PC-3 (cell line): ENCODE data around the gene GATAD2A. TPM values are rescaled to one million over a fixed set of nuclear protein-coding genes. Genes with fewer than 3 reads are reported as not detected.

Experiments used
- ATAC-seq: fragments of 200-7000 bp; cut with Tn5 transposase; 2 replicates; pipeline ENCODE4 v1.9.1; 2020; ENCODE audit warnings: mild to moderate bottlenecking, moderate library complexity
- BruUV-seq: library from RNA; stranded (reverse); fragments of 400-500 nt; replicated peaks from 2 replicates; lab custom pipeline; 2021; lab: Mats Ljungman, UMichigan
- CTCF ChIA-PET: fragments of 300-600 bp; sonication (Branson Sonifier 250); formaldehyde crosslinking; loops from one replicate; lab custom pipeline; 2022; ENCODE audit warnings: antibody characterized with exemption; lab: Charles Lee
- POLR2A ChIA-PET: fragments of 300-600 bp; sonication (Branson Sonifier 250); formaldehyde crosslinking; loops from one replicate; lab custom pipeline; 2022; ENCODE audit warnings: antibody characterized with exemption; ENCODE audit not compliant: unreplicated experiment; lab: Charles Lee
- DNase-seq: peaks from one replicate; pipeline ENCODE4 v3.0.0-alpha.2; 2015
- H2AFZ ChIP-seq: fragments of 300-600 bp; sonication (generic); 2 replicates; pipeline ENCODE4 v1.6.0; 2016; ENCODE audit warnings: antibody characterized with exemption, low read length
- H3F3A ChIP-seq: fragments of 300-600 bp; sonication (generic); one replicate; pipeline ENCODE4 v1.6.0; 2017; ENCODE audit warnings: antibody characterized with exemption, low read length, control low read depth, mild to moderate bottlenecking; ENCODE audit not compliant: unreplicated experiment
- H3K27ac ChIP-seq: fragments of 300-600 bp; sonication (generic); 2 replicates; pipeline ENCODE4 v1.5.1; 2016; ENCODE audit warnings: mild to moderate bottlenecking, low read length
- H3K27me3 ChIP-seq: fragments of 300-600 bp; sonication (generic); 2 replicates; pipeline ENCODE4 v1.6.1; 2016; ENCODE audit warnings: low read length, mixed read lengths
- H3K36me3 ChIP-seq: fragments of 300-600 bp; sonication (generic); 2 replicates; pipeline ENCODE4 v1.6.1; 2016; ENCODE audit warnings: low read depth, mixed run types, low read length, mixed read lengths
- H3K4me1 ChIP-seq: fragments of 300-600 bp; sonication (generic); 2 replicates; pipeline ENCODE4 v1.5.1; 2016; ENCODE audit warnings: low read length; ENCODE audit not compliant: insufficient read depth
- H3K4me2 ChIP-seq: fragments of 300-600 bp; sonication (generic); 2 replicates; pipeline ENCODE4 v1.6.0; 2016; ENCODE audit warnings: low read length
- H3K4me3 ChIP-seq: fragments of 300-600 bp; sonication (generic); 2 replicates; pipeline ENCODE4 v1.5.1; 2016; ENCODE audit warnings: mild to moderate bottlenecking, low read length, mixed read lengths
- H3K79me2 ChIP-seq: fragments of 300-600 bp; sonication (generic); 2 replicates; pipeline ENCODE4 v1.6.1; 2017; ENCODE audit warnings: low read length, mixed read lengths
- H3K9ac ChIP-seq: fragments of 300-600 bp; sonication (generic); 2 replicates; pipeline ENCODE4 v1.6.0; 2016; ENCODE audit warnings: mild to moderate bottlenecking, low read length
- H3K9me2 ChIP-seq: fragments of 300-600 bp; sonication (generic); replicated peaks from 2 replicates; pipeline ENCODE4 v1.6.1; 2016; ENCODE audit warnings: mixed run types, low read length, mixed read lengths
- H3K9me3 ChIP-seq: fragments of 300-600 bp; sonication (generic); 2 replicates; pipeline ENCODE4 v1.6.1; 2016; ENCODE audit warnings: low read length, mixed read lengths
- H4K20me1 ChIP-seq: fragments of 300-600 bp; sonication (generic); 2 replicates; pipeline ENCODE4 v1.6.1; 2016; ENCODE audit warnings: low read length, mixed read lengths
- CTCF ChIP-seq: fragments of 300-600 bp; sonication (generic); conservative IDR thresholded peaks from 2 replicates; pipeline ENCODE4 v1.5.1; 2017; ENCODE audit warnings: antibody characterized with exemption, low read depth, mild to moderate bottlenecking, low read length
- EZH2 ChIP-seq: fragments of 300-600 bp; sonication (generic); IDR thresholded peaks from one replicate; pipeline ENCODE4 v1.6.1; 2017; ENCODE audit warnings: antibody characterized with exemption, mild to moderate bottlenecking, low read length; ENCODE audit not compliant: unreplicated experiment
- EZH2phosphoT487 ChIP-seq: fragments of 300-600 bp; sonication (generic); IDR thresholded peaks from 2 replicates; pipeline ENCODE4 v1.6.1; 2018; ENCODE audit warnings: mild to moderate bottlenecking, antibody characterized with exemption, low read length, borderline replicate concordance
- intact Hi-C: fragments of 100-400 bp; cut with micrococcal nuclease; formaldehyde crosslinking; loops from 2 replicates; pipeline ENCODE4 v1.9.0; 2023
- total RNA-seq: library from RNA; depleted of rRNA; stranded (reverse); fragments of >200 nt; gene quantifications from 2 replicates; pipeline ENCODE4 v1.2.3, GENCODE V29; 2014

GATAD2A gene
- total RNA-seq, 1 experiment from 2014 or later: 104 TPM

DNA sequence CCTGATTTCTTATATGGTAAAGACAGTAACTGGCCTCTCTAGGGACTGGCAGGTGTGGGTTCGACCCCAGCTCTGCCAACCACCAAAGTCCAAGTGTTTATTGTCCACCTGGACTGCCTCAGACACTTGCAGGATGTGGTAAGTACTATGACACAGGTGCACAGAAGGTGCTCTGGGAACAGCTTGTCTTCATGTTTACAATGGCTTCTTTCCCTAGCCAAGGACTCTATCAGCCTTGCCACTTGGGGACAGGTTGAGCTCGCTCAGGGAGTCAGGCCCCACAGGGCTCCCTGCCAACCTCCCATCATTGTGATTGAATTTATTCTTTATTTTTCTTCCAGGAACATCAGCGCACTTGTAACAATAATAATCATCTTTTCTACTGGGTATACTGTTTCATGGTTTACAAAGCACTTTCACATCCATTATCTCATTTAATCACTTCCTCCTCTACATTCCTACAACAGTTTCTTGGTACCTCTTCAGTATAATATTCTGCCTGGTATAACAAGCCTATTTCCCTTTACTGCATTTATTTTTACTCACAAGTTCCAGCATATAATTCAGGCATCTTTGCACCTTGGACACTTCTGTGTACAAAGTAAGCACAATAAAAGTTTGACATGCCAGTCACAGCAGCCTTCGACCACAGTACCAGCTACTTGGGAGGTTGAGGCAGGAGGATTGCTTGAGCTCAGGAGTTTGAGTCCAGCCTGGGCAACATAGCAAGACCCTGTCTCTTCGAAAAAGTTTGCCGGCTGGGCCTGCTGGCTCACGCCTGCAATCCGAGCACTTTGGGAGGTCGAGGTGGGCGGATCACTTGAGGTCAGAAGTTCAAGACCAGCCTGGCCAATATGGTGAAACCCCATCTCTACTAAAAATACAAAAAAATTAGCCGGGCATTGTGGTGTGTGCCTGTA is 24.2 kb upstream of the GATAD2A start:
- ChIA-PET CTCF (no interaction called here), POLR2A (no interaction called here)
- Histone ChIP-seq H3K9ac (no peak overlapping the region), H3F3A (peaks cover 5% of the 10 kb centered on the region), H2AFZ (no peak overlapping the region), H3K4me2 (no peak overlapping the region), H3K27me3 (no peaks in the 10 kb centered on the region), H3K27ac (0 out of 2 replicates have a peak overlapping the region, but pooled peaks have one; percentile 1), H3K9me3 (no peaks in the 10 kb centered on the region), H3K9me2 (no peaks in the 10 kb centered on the region), H3K36me3 (no peaks in the 10 kb centered on the region), H3K4me1 (peaks cover 19% of the 10 kb centered on the region), H4K20me1 (no peaks in the 10 kb centered on the region), H3K4me3 (no peak overlapping the region), H3K79me2 (peaks cover 17% of the 10 kb centered on the region)
- no TSS peak for BruUV-seq
- TF ChIP-seq CTCF: no peak
- no peak for TF ChIP-seq EZH2
- TF ChIP-seq EZH2phosphoT487: no peak
- no peak for ATAC-seq
- intact Hi-C loops: no loop called here
- peak; percentile 26 for DNase-seq

GRCh38 chr19:19382118-19382517 is 23.4 kb upstream of the GATAD2A start:
- no peaks in the 10 kb centered on the region; the same call in 1 of the 2 replicates for H4K20me1 ChIP-seq
- no peak overlapping the region for H3K9ac ChIP-seq
- ATAC-seq: no peak
- intact Hi-C loops: no loop called here
- CTCF ChIA-PET: no interaction called here
- no peak overlapping the region for H3K27ac ChIP-seq
- no peak overlapping the region for H3K4me2 ChIP-seq
- H3K36me3 ChIP-seq: no peaks in the 10 kb centered on the region
- no peak overlapping the region for H3K4me3 ChIP-seq
- H3K4me1 ChIP-seq: peaks cover 27% of the 10 kb centered on the region
- no peak overlapping the region for H2AFZ ChIP-seq
- no peak for TF ChIP-seq CTCF
- TF ChIP-seq EZH2: no peak
- no peak for TF ChIP-seq EZH2phosphoT487
- no TSS peak for BruUV-seq
- H3F3A ChIP-seq: peaks cover 5% of the 10 kb centered on the region
- POLR2A ChIA-PET: no interaction called here
- H3K27me3 ChIP-seq: no peaks in the 10 kb centered on the region
- H3K9me3 ChIP-seq: no peaks in the 10 kb centered on the region
- H3K9me2 ChIP-seq: no peaks in the 10 kb centered on the region
- DNase-seq: peak; percentile 27
- peaks cover 26% of the 10 kb centered on the region for H3K79me2 ChIP-seq

DNA sequence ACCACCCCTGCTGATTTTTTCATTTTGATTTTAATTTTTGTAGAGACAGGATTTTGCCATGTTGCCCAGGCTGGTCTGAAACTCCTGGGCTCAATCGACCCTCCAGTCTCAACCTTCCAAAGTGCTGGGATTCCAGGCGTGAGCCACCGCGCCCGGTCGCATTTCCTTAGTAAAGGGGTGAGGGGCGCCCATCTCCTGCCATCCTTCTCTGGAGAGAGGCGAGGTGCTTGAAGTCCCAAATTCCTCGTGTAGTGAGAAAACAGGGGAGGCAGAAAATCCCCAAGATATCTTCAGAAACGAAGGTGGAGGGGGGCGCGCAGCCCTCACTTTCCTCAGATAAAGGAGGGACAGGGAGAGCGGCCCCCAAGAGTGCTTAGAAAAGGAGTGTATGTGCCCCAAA is 21.0 kb upstream of the GATAD2A start:
- H3K36me3 ChIP-seq: no peaks in the 10 kb centered on the region
- no peak overlapping the region for H3K27ac ChIP-seq
- H3K9me3 ChIP-seq: no peaks in the 10 kb centered on the region
- no peaks in the 10 kb centered on the region for H3K27me3 ChIP-seq
- BruUV-seq: no TSS peak
- ATAC-seq (no peak), DNase-seq (no peak)
- H4K20me1 ChIP-seq: no peaks in the 10 kb centered on the region; the same call in 1 of the 2 replicates
- TF ChIP-seq EZH2phosphoT487 (no peak), CTCF (no peak), EZH2 (no peak)
- H3K4me1 ChIP-seq: peaks cover 29% of the 10 kb centered on the region
- H3K9me2 ChIP-seq: no peaks in the 10 kb centered on the region
- peak overlapping the region; percentile 73 for H3K4me3 ChIP-seq
- peaks cover 5% of the 10 kb centered on the region for H3F3A ChIP-seq
- intact Hi-C loops: no loop called here
- peak overlapping the region; percentile 89 for H3K9ac ChIP-seq
- H2AFZ ChIP-seq: peak overlapping the region; percentile 82; the same call in 1 of the 2 replicates
- H3K79me2 ChIP-seq: peaks cover 50% of the 10 kb centered on the region
- ChIA-PET CTCF (no interaction called here), POLR2A (interaction anchor here (1.6 kb wide), 1 partner anchor 21 kb away, joined by 10 read pairs; the partner anchor contains the start of gene GATAD2A)
- H3K4me2 ChIP-seq: peak overlapping the region; percentile 98
